ENCODE data around the gene DNAH10.

DNAH10 gene

GRCh38 chr12:123966596-123966995 is 204.5 kb downstream of the DNAH10 start:
- DNase-seq (ENCODE audit: low read depth, low spot score), result no peak

- DNase-seq (ENCODE audit: low read depth, low spot score), result no peak
These were observed 205.1 kb downstream of the DNAH10 start for GRCh38 chr12:123967121-123967586.

- DNase-seq (ENCODE audit: low read depth, low spot score), result no peak
These were observed 209.3 kb downstream of the DNAH10 start for GRCh38 chr12:123971449-123971769.

GRCh38 chr12:123971770-123972456 is 209.8 kb downstream of the DNAH10 start:
- DNase-seq (ENCODE audit: low read depth, low spot score), result no peak

GRCh38 chr12:123972457-123973401 is 210.6 kb downstream of the DNAH10 start, which contains the start of the genes CCDC92 and ZNF664:
TSS of gene CCDC92 (minus strand) at chr12:123972831. CDS start at chr12:123944305, 28,526 bp downstream.
TSS of gene ZNF664 (plus strand) at chr12:123973215. CDS start at chr12:124012145, 38,930 bp downstream.
- peak; percentile 87 for DNase-seq (ENCODE audit: low read depth, low spot score)

- no peak for DNase-seq (ENCODE audit: low read depth, low spot score)
These were observed 211.6 kb downstream of the DNAH10 start for GRCh38 chr12:123973552-123974341.

GRCh38 chr12:123976227-123976826 is 214.2 kb downstream of the DNAH10 start:
- DNase-seq (ENCODE audit: low read depth, low spot score), result no peak

GRCh38 chr12:123979566-123979965 is 217.5 kb downstream of the DNAH10 start:
- no peak for DNase-seq (ENCODE audit: low read depth, low spot score)

GRCh38 chr12:123982269-123982668 is 220.2 kb downstream of the DNAH10 start:
- DNase-seq (ENCODE audit: low read depth, low spot score), result no peak

GRCh38 chr12:123983822-123984485 is 221.9 kb downstream of the DNAH10 start:
- peak; percentile 15 for DNase-seq (ENCODE audit: low read depth, low spot score)

GRCh38 chr12:123984903-123985302 is 222.8 kb downstream of the DNAH10 start:
- DNase-seq (ENCODE audit: low read depth, low spot score), result no peak

Measured in activated CD4-positive, CD25-positive, alpha-beta regulatory T cell treated with anti-CD3 and anti-CD28 coated beads, Interleukin-2, amount 50 U/mL, for 16 hours (primary cell).